Activated CD4-positive, alpha-beta T cell treated with anti-CD3 and anti-CD28 coated beads, Interleukin-2, Interleukin-4, amounts not matched to agents 100 ng/mL and 50 ng/mL, durations not matched to agents 16 hours and 8 hours (primary cell): ENCODE measurements around the gene ECEL1.
A peak's percentile ranks its signal among the peaks of the same experiment; 100 is the strongest.
"Not testable (repeated sequence)": the region's sequence is repeated elsewhere in the genome, so short reads cannot be mapped to it uniquely, and the experiment has no call there.

Experiments
- DNase-seq: peaks from one replicate; pipeline ENCODE4 v3.0.0-alpha.2; 2020; ENCODE audit warnings: low spot score

Gene ECEL1

DNA sequence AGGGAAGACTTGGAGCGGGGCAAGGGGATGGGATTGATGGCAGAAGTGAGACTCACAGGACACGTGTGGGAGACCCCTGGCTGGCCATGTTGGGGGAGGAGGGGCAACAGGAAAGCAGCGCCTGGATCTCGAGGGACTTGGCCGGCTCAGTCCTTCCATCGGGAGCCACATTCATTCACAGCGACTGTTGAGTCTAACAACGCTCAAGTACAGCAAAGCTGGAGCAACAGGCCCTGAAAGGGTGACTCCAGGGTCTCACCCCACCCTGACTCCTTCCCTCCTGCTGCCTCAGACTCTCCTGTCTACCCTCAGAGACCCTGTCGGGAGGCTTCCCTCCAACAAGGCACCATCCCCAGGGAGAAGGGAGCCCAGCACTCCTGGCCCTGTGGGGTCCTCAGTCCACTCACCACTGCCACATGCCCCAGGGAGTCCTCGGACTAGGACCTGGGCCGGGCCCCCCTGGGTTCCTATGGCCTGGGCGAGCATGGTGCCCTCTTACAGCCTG lies 46.4 kb downstream of the ECEL1 start:
- no peak for DNase-seq

DNA sequence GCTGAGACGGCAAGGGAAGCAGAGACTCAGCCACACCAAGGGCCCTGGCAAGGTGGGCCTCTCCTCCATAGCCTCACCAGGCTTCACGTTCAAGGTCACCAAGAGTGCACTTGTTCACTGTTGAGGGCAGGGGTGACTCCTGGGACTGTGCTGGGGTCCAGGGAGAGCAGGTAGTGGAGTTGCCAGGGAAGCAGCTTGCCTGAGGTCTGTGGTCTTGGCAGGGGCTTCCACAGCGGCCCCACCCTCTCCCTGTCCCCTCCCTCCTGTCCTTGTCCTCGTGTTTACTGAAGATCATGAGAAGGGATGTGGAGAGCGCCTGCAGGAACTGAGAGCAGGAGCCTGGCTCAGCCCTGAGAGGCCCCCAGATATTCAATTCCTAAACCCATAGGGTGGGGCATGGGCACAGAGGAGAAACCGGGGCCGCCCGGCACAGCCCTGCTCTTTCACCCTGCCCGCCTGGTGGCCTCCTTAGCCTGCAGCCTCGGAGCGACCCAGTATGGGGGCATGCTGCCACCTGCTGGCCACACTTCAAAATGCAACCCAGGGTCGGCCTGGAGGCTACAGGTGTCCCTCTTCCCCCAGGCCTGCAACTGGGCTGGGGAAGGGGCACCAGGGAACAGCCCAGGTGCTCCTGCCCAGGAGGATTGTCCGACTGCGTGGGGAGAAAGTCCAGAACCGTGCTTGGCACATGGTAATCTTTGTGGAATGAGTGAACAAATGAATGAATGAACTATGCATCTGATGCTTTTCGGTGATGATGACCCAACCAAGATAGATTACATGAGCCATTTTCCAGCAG lies 47.2 kb downstream of the ECEL1 start:
- peak; percentile 90 for DNase-seq

DNA sequence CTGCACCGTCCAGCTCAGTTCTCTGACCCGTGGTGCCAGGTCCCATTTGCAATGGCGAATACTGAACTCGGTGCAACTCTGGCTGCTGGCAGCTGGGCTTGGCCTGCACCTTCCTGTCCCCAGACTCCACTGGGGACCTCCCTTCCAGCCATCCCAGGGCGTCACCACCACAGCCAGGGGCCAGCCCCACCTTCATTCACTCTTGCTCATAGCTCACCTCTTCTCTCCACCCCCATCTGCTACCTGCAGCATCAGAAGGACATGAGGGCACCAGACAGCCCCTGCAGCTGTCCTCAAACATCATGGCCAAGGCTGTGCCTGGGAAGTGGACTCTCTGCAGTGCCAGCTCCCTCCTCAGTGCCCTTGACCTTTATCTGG lies 47.9 kb downstream of the ECEL1 start:
- DNase-seq = no peak

DNA sequence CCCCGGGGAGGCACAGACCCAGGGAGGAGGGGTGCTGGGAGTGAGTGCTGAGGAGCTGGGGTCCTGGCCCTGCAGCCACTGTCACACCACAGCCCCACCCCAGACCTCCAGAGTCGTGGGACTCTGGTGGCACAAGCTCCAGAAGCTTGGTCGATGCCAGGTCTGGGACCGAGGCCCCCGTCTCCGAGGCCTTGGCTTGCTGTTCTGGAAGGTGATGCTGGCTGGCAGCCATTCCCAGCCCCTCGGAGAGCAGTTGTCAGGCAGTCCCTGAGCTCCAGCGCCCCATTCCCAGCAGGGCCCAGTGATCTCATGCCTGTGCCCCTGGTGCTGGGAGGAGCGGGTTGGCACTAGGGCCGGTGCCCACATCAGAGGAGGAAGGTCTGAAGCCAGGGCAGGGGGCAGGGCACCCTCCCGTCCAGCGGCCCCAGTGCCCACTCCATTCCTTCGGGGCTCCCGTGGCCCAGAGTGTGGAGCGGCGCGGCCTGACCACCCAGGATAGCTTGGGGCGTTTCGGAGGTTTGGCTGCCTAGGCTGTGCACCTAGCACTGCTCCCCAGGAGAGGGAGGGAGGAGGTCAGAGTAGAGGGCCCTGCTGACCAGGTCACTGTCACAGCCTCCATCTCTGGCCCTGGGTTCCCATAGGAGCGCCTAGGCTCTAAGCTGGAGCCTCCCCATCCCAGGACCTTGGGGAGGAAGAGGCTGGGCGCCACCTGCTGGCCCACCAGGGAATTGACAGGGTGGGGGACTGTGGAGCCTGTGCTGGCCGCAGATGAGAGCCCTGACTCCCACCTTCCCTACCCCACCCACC lies 48.5 kb downstream of the ECEL1 start:
- DNase-seq = peak; percentile 44

DNA sequence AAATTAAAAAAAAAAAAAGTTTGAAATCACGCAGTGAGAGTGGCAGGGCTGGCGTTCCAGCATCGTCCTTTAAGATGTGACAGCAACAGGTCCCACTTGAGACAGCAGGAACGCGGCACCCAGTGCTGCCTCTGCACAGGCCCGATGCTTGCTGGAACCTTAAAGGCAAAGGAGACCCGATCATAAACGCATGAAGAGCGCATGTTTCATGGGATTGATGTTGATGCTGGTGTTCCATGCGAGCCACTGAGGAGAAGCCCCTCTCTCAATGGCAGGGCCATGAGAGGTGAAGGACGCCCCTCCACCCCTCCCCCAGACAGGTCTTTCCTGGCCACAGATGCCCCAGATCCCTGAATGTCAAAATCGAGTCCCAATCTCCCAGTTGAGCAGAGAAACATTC lies 49.5 kb downstream of the ECEL1 start:
- DNase-seq = no peak

DNA sequence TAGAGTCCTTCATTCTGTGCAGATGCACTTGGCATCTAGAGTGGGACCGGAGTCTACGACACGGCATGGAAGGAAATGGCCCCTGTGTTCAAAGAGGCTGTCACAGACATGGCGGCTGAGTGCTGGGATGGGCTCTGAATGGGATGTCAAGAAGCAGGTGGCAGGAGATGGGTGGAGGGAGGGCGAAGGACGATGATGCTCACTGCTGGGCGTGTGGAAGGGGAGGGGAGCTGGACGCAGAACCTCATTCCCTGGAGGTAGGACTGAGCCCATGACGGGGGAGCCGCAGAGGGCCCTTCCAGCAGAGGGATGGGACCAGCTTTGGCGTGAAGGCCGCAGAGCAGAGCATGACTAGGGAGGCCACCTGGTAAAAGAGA lies 50.5 kb downstream of the ECEL1 start:
- no peak for DNase-seq

DNA sequence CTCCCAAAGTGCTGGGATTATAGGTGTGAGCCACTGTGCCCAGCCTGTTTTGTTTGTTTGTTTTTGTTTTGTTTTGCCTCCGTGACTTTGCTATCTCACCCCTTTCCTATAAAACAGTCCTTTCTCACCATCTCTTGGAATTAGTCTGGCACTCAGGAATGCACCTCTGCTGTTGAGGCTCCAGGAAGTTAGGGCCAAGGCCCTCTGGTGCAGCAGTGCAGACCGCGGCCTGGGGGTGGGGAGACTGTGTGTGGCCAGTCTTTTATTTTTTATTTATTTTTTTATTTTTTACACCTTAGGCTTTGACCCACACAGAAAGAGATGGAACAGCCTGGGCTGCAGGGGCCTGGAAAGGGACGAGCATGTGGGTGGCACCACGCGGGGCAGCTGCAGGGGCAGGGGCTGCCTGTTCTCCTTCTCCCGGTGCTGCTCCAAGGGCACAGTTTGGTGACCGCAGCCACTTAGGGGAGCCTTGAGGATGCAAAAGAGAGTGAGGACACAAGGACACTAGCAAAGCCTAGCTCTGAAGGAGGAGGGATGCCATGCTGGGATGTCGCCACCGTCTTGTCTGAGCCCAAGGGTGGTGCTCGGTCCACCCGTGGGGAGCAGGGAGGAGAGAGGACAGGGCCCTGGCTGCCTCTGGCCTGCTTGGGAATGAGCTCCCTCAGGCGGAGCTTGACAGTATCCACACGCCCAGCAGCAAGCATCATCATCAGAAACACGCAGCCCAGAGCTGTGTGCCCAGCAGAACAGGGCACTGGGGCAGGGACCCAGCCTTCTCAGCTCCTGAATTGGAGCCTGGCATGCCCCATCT lies 51.0 kb downstream of the ECEL1 start:
- no peak for DNase-seq

DNA sequence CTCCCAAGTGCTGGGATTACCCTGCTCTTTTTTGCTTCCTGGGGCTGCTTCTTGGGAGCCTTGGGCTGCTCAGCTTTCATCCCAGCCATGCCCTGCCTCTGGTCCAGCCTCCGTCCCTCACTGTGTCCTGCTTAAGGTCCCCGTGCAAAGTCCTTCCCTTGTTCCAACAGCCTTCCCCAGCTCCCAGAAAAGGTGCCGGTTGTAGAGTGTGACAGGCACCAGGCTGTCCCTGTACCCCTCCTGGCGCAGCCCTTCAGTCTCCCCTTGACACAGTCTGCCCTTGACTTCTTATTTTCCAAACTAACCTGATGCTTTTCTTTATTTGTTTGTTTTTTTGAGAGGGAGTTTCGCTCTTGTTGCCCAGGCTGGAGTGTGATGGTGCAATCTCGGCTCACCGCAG lies 51.8 kb downstream of the ECEL1 start:
- no peak for DNase-seq

DNA sequence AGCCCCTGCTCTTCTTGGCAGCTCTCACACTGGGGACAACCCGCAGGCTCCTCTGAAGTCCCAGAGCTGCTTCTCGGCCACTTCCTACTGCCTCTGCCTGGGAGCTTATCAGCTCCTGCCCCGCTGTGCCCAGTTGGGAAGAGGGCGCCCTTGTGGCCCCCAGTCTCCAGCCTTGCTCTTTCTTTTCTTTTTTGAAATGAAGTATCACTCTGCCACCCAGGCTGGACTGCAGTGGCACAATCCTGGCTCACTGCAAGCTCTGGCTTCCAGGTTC lies 52.3 kb downstream of the ECEL1 start:
- no peak for DNase-seq

DNA sequence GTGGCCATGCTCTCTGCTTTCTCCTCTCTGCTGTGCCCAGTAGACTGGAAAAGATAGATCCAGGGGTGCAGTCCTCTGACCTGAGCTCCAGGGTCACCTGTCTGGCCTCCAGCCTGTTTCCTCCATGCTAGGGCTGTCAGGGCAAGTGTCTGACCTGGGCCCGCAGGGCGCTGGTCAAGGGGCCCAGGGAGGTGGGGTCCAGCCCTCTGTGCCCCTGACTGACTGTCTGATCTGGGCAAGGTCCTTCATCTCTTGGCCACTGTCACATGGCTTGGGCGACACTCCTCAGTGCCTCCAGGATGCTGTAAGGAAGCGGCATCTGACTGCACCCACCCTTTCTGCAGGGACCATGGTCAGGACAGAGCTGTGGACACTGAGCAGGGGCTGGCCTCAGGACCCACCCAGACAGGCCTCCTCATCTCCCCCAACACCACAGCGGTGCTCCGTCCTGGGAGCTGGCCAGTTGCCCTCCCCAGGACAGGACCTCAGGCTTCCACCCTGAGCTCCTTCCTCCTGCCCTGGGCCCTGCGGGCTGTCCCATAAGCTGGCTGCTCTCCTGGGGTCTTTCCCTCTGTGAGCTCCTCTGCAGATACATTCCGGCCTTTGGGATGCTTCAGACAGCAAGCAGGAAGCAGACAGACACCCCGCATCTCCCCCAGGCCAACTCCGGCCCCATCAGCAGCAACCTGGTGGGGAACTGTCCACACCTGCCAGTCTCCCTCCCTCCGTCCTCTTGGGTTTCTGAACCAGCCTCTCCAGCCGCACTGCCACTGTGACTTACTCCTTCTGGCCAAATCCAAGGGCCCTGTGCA lies 52.9 kb downstream of the ECEL1 start:
- DNase-seq = no peak

DNA sequence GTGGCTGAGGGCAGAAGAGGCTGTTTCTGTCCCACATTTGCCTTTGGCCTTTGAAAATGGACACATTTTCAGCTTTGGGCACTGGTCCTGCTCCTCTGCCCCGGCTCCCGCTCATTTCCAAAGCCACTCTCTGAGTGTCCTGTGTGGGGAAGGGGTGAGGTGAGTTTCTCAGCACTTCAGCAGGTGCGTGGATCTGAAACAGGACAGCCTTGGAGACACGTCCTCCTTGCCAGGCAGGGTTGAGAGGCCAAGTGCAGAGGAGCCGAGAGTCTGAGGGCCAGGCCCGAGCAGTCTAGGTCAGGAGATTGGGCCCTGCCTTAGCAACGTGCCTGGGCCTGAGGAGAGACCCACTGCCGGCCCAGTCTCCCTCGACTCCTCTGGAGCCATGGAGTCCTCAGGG lies 53.5 kb downstream of the ECEL1 start:
- no peak for DNase-seq

DNA sequence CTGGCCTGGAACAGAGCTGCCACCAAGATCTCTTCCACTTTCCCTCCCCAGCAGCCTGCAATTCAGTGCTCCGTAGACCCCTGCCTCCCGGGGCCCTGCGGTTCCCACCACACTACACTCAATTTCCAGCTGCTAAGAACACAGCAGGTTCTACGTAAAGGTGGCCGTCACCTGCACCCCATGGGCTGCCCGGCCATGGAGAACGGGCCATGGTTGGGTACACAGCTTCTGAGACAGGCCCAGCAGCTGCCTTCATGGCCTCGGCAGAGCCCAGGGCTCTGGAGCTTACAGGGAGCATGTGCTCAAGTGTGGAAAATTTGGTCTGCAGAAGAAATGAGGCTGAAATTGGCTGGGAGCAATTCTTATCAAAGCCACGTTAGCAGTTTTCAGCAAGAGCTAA lies 54.0 kb downstream of the ECEL1 start:
- not testable (repeated sequence) for DNase-seq

DNA sequence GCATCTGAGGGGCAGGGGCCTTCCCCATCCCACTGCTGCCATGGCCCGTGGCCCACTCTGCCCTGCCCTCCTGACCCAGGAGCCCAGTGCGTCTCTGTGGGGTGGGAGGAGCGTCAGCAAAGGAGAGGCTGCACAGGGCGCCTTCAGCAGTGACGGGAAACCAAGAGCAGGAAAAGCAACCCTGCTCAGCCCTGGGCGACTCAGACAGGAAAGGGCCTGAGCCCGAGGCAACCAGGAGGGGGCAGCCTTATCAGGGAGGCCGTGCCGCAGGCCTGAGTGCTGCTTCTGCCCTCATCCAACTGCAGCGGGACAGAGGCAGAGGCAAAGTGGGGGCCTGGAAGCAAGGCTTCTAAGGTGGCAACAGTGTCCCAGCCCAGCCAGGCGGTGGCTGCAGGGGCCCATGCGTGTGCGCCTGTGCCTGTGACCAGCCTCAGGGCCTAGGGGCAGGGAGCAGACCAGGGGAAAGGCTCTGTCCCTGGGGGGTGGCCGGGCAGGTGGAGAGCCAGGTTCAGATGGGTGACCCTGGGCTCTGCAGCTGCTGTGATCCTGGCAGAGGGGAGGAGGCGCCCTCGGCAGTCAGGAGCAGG lies 54.9 kb downstream of the ECEL1 start:
- DNase-seq = no peak

DNA sequence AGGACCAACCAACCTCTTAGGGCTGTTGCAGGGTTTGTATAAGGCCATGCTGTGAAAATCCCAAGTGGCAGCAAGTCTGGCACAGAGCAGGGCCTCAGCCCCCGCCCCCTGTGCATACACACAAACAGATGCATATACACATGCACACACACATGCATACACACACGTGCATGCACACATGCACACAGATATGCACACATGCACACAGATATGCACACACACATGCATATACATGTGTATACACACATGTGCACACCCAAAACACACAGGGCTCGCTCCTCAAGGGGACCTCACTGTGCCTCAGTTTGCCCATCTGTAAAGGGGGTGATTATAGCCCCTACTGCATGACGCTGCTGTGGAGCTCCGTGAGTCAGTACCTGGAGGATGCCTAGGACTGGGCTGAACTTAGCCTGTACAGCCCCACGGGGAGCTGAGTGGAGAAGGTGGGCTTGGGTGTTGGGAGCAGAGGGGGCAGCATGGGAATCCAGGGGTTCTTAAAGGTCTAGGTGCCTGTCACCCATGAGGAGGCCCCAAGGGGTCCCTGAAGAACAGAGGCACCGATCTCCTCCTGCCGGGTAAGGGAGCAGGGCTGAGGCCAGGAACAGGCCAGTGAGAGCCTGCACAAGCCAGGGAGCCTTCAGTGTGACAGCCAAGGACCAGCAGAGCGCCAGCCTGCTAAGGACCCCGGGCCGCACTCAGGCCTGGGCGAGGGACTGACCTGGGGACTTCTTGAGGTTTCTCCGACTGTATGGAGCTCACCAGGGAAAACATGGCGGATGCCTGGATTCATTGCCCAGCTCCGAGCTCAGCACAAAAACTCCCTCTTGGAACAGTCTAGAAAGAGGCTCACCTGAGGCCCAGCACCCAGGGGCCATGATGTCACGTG lies 55.7 kb downstream of the ECEL1 start:
- DNase-seq = no peak
